CD4-positive, alpha-beta memory T cell (primary cell): ENCODE data around the gene ASB3. TPM values are rescaled to one million over a fixed set of nuclear protein-coding genes. Genes with fewer than 3 reads are reported as not detected.
"Not testable (repeated sequence)": the region's sequence is repeated elsewhere in the genome, so short reads cannot be mapped to it uniquely, and the experiment has no call there.

Experiments used
- CTCF ChIA-PET: fragments of 350-600 bp; sonication (Branson Sonifier 250); formaldehyde crosslinking; loops from one replicate; lab custom pipeline; 2021; ENCODE audit warnings: inconsistent platforms; ENCODE audit not compliant: partially characterized antibody; lab: Charles Lee
- POLR2A ChIA-PET: fragments of 350-600 bp; sonication (Branson Sonifier 250); formaldehyde crosslinking; loops from one replicate; lab custom pipeline; 2021; ENCODE audit not compliant: partially characterized antibody; lab: Charles Lee
- DNase-seq, 5 donors: peaks; one replicate each; pipeline versions ENCODE4 v3.0.0 to v3.0.0-alpha.2; 2020 to 2022; ENCODE audit warnings: mixed read lengths in 1 of 5
- H3K27ac ChIP-seq: one replicate; pipeline ENCODE4 v1.7.0; 2013; ENCODE audit warnings: low read depth, low read length
- H3K27me3 ChIP-seq: 2 replicates; pipeline ENCODE4 v1.7.0; 2013; ENCODE audit warnings: mild to moderate bottlenecking, low read length, moderate library complexity; ENCODE audit not compliant: insufficient read depth
- H3K36me3 ChIP-seq: 2 replicates; pipeline ENCODE4 v1.7.0; 2013; ENCODE audit warnings: mild to moderate bottlenecking, low read length, moderate library complexity; ENCODE audit not compliant: insufficient read depth
- H3K4me1 ChIP-seq: 2 replicates; pipeline ENCODE4 v1.7.0; 2013; ENCODE audit warnings: mild to moderate bottlenecking, low read length, moderate library complexity; ENCODE audit not compliant: insufficient read depth
- H3K4me3 ChIP-seq, 2 donors: one replicate each; pipeline ENCODE4 v1.7.0; 2013; ENCODE audit warnings: low read length in 2 of 2, mild to moderate bottlenecking in 1 of 2
- H3K9me3 ChIP-seq, 2 donors: one replicate each; pipeline ENCODE4 v1.7.0; 2013; ENCODE audit warnings: low read length in 2 of 2, control low read depth in 1 of 2; ENCODE audit not compliant: control insufficient read depth in 1 of 2
- H3K27ac Mint-ChIP-seq, 7 donors: one replicate each; pipeline ENCODE4 v1.8.0; 2020 to 2021; ENCODE audit warnings: mixed read lengths in 7 of 7, mild to moderate bottlenecking in 6 of 7, inconsistent platforms in 3 of 7, moderate library complexity in 3 of 7
- H3K27me3 Mint-ChIP-seq, 2 donors: one replicate each; pipeline ENCODE4 v1.8.0; 2020 to 2021; ENCODE audit warnings: mixed read lengths in 2 of 2
- H3K36me3 Mint-ChIP-seq, 2 donors: one replicate each; pipeline ENCODE4 v1.8.0; 2020 to 2021; ENCODE audit warnings: mixed read lengths in 2 of 2, inconsistent platforms in 1 of 2, mild to moderate bottlenecking in 1 of 2
- H3K4me1 Mint-ChIP-seq, 4 donors: one replicate each; pipeline ENCODE4 v1.8.0; 2020 to 2021; ENCODE audit warnings: mixed read lengths in 4 of 4, mild to moderate bottlenecking in 1 of 4
- H3K4me3 Mint-ChIP-seq, 8 donors: one replicate each; pipeline ENCODE4 v1.8.0; 2020 to 2021; ENCODE audit warnings: mixed read lengths in 8 of 8, mild to moderate bottlenecking in 7 of 8, moderate library complexity in 6 of 8, inconsistent platforms in 3 of 8
- H3K9me3 Mint-ChIP-seq, 8 donors: one replicate each; pipeline ENCODE4 v1.8.0; 2020 to 2021; ENCODE audit warnings: mixed read lengths in 8 of 8, mild to moderate bottlenecking in 5 of 8, inconsistent platforms in 3 of 8, moderate library complexity in 1 of 8
- intact Hi-C: fragments of 100-400 bp; cut with micrococcal nuclease; formaldehyde crosslinking; loops from one replicate; pipeline ENCODE4 v1.15.1; 2023
- polyA plus RNA-seq, 2 donors: library from polyadenylated mRNA; unstranded; fragments of 300-500 nt; fragmentation: Illumina TruSeq; gene quantifications; one replicate each; pipeline ENCODE4 v1.2.3, GENCODE V29; 2021
- total RNA-seq, 2 experiments: library from RNA; stranded (reverse); gene quantifications; one replicate each; pipeline ENCODE4 v1.2.3, GENCODE V29; 2021

ASB3 gene
- total and polyA plus RNA-seq, 4 experiments from 2014 or later: 18.1 to 43.5 (median 34.6) TPM

DNA sequence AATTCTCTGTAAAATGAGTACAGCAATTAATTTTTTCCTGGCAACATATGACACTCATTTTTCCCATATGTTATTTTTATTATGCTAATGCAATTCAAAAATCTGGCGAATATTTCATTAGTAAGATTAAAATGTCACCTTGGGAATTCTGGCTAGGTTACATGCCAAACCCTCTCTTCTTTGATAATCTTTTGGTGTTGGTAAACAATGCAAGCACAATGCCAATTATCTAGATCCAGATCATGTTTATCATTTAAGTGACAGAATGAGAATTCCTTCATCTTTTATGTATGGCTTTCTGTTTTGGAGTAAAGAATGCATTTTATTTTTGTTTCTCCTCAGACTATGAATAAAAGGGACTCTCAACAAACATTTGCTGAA, 39.3 kb upstream of the ASB3 start:
- ChIA-PET CTCF (no interaction called here), POLR2A (no interaction called here)
- no peaks in the 10 kb centered on the region for H3K9me3 ChIP-seq
- intact Hi-C loops: no loop called here
- no peak for DNase-seq
- Mint-ChIP-seq H3K27ac (peak overlapping the region in 1 of 7 donors; percentile 62), H3K4me1 (no peaks in the 10 kb centered on the region), H3K36me3 (peaks cover 2 to 18% of the 10 kb centered on the region in 2 donors), H3K9me3 (peaks cover 0 to 6% (median 1%) of the 10 kb centered on the region in 8 donors), H3K27me3 (no peaks in the 10 kb centered on the region), H3K4me3 (no peak overlapping the region)
- H3K4me1 ChIP-seq: no peaks in the 10 kb centered on the region
- no peaks in the 10 kb centered on the region for H3K27me3 ChIP-seq
- no peaks in the 10 kb centered on the region for H3K36me3 ChIP-seq
- H3K4me3 ChIP-seq: no peak overlapping the region
- no peak overlapping the region for H3K27ac ChIP-seq

DNA sequence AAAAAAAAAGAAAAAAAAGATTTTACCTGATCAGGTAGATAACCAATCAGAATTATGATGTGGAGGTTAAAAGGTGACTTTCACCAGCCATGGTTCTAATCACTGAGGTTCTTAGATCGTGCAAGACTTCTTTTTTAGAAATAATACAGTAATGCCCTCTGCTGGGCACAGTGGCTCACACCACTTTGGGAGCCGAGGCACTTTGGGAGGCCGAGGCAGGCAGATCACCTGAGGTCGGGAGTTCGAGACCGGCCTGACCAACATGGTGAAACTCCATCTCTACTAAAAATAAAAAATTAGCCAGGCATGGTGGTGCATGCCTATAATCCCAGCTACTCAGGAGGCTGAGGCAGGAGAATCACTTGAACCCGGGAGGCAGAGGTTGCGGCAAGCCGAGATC, 36.9 kb upstream of the ASB3 start:
- H3K9me3 Mint-ChIP-seq, H3K27ac Mint-ChIP-seq, DNase-seq, intact Hi-C loops, H3K4me1 ChIP-seq, POLR2A ChIA-PET, H3K9me3 ChIP-seq, H3K27me3 Mint-ChIP-seq, H3K4me3 Mint-ChIP-seq, H3K4me1 Mint-ChIP-seq, H3K27ac ChIP-seq, CTCF ChIA-PET, H3K27me3 ChIP-seq, H3K4me3 ChIP-seq: not testable (repeated sequence)
- H3K36me3 ChIP-seq: peaks cover 13% of the 10 kb centered on the region
- peaks cover 10 to 18% of the 10 kb centered on the region in 2 donors for H3K36me3 Mint-ChIP-seq

DNA sequence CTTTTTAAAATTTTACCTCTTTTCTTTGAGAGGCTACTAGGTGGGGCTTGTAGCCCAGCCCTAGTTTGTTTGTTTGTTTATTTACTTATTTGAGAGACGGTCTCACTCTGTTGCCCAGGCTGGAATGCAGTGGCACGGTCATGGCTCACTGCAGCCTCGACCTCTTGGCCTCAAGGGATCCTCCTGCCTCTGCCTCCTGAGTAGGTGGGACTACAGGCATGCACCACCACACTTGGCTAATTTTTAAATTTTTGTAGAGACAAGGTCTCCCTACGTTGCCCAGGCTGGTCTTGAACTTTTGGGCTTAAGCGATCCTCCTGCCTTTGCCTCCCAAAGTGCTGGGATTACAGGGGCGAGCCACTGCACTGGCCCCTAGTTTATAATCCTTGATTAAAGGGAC, 35.1 kb upstream of the ASB3 start:
- POLR2A ChIA-PET: no interaction called here

DNA sequence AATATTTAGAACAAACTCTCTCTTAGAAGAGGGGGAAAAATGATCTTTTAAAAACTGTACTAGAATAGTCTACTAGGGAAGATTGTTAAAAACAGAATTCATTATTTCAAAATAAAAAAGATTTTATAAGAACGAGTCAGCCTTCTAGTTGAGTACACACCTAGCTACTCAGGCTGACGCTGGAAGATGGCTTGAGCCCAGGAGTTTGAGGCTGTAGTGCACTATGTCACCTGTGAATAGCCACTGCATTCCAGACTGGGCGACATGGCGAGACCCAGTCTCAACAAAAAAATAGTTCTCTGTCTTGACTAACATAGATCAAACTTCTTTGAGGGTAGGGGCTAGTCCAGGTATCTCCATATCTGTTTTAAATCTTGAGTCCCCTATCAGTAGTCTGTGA, 34.0 kb upstream of the ASB3 start:
- no peak for DNase-seq
- no peaks in the 10 kb centered on the region for H3K27me3 Mint-ChIP-seq
- Histone ChIP-seq H3K4me1 (no peaks in the 10 kb centered on the region), H3K9me3 (no peaks in the 10 kb centered on the region), H3K27me3 (no peaks in the 10 kb centered on the region), H3K4me3 (no peak overlapping the region), H3K36me3 (peaks cover 34% of the 10 kb centered on the region), H3K27ac (no peak overlapping the region)
- CTCF ChIA-PET: no interaction called here
- no peak overlapping the region for H3K4me3 Mint-ChIP-seq
- H3K27ac Mint-ChIP-seq: no peak overlapping the region
- no peaks in the 10 kb centered on the region for H3K4me1 Mint-ChIP-seq
- intact Hi-C loops: no loop called here
- H3K9me3 Mint-ChIP-seq: no peaks in the 10 kb centered on the region
- POLR2A ChIA-PET: no interaction called here
- peaks cover 24 to 35% of the 10 kb centered on the region in 2 donors for H3K36me3 Mint-ChIP-seq

More for the DNA sequence above, 35.1 kb upstream of the ASB3 start:
- no peaks in the 10 kb centered on the region for H3K4me1 Mint-ChIP-seq
- CTCF ChIA-PET: no interaction called here
- H3K36me3 Mint-ChIP-seq: peaks cover 18 to 25% of the 10 kb centered on the region in 2 donors
- H3K9me3 Mint-ChIP-seq: no peaks in the 10 kb centered on the region
- no peaks in the 10 kb centered on the region for H3K9me3 ChIP-seq
- H3K36me3 ChIP-seq: peaks cover 27% of the 10 kb centered on the region
- intact Hi-C loops: no loop called here
- H3K27me3 Mint-ChIP-seq: no peaks in the 10 kb centered on the region
- H3K27ac Mint-ChIP-seq: no peak overlapping the region
- no peak overlapping the region for H3K4me3 Mint-ChIP-seq
- DNase-seq: no peak
- H3K4me3 ChIP-seq: no peak overlapping the region
- no peaks in the 10 kb centered on the region for H3K4me1 ChIP-seq
- no peak overlapping the region for H3K27ac ChIP-seq
- no peaks in the 10 kb centered on the region for H3K27me3 ChIP-seq

DNA sequence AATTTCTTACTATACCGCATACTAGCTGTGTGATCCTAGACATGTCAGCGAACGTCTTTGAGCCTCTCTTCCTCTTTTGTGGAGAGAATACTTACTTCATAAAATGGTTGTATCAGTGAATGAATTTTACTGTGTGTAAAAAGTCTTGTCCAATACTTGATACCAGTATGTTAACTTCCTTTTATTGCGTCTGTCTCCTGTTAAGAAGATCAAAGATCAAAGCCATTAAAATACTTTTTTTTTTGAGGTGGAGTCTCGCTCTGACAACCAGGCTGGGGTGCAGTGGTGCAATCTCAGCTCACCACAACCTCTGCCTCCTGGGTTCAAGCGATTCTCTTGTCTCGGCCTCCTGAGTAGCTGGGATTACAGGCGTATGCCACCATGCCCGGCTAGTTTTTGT, 33.3 kb upstream of the ASB3 start:
- no peaks in the 10 kb centered on the region for H3K4me1 ChIP-seq
- Mint-ChIP-seq H3K4me3 (no peak overlapping the region), H3K27ac (peak overlapping the region in 2 of 7 donors; percentile 37 to 65), H3K4me1 (no peaks in the 10 kb centered on the region), H3K27me3 (no peaks in the 10 kb centered on the region), H3K36me3 (peaks cover 30 to 41% of the 10 kb centered on the region in 2 donors), H3K9me3 (no peaks in the 10 kb centered on the region)
- no peak for DNase-seq
- no peaks in the 10 kb centered on the region for H3K9me3 ChIP-seq
- H3K36me3 ChIP-seq: peaks cover 40% of the 10 kb centered on the region
- ChIA-PET POLR2A (no interaction called here), CTCF (no interaction called here)
- H3K27ac ChIP-seq: no peak overlapping the region
- no peak overlapping the region for H3K4me3 ChIP-seq
- intact Hi-C loops: no loop called here
- H3K27me3 ChIP-seq: no peaks in the 10 kb centered on the region

DNA sequence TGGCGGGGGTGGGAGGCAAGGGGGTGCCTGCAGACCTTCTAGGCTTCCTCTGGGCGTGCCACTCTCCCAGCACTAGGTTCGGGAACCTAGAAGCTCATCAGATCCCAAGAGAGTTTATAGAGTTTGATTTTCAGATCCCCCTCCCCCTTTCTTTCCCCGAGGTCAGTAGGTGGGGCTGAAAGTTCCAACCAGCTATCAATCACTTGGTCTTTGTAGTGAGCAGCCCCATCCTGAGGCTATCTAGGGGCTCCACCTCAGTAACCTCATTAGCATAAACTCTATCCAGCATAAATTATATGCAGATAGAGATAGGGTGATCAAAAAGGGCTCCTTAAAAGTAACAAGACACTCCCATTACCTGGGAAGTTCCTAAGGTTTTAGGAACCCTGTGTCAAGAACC, 32.9 kb upstream of the ASB3 start:
- ChIA-PET POLR2A (no interaction called here), CTCF (no interaction called here)
- no peaks in the 10 kb centered on the region for H3K9me3 ChIP-seq
- no peaks in the 10 kb centered on the region for H3K4me1 ChIP-seq
- H3K27me3 ChIP-seq: no peaks in the 10 kb centered on the region
- no peak overlapping the region for H3K27ac Mint-ChIP-seq
- H3K4me1 Mint-ChIP-seq: no peaks in the 10 kb centered on the region
- H3K36me3 Mint-ChIP-seq: peaks cover 30 to 42% of the 10 kb centered on the region in 2 donors
- no peaks in the 10 kb centered on the region for H3K27me3 Mint-ChIP-seq
- H3K27ac ChIP-seq: no peak overlapping the region
- no peaks in the 10 kb centered on the region for H3K9me3 Mint-ChIP-seq
- peaks cover 40% of the 10 kb centered on the region for H3K36me3 ChIP-seq
- no peak overlapping the region for H3K4me3 Mint-ChIP-seq
- DNase-seq: no peak
- intact Hi-C loops: no loop called here
- H3K4me3 ChIP-seq: no peak overlapping the region

DNA sequence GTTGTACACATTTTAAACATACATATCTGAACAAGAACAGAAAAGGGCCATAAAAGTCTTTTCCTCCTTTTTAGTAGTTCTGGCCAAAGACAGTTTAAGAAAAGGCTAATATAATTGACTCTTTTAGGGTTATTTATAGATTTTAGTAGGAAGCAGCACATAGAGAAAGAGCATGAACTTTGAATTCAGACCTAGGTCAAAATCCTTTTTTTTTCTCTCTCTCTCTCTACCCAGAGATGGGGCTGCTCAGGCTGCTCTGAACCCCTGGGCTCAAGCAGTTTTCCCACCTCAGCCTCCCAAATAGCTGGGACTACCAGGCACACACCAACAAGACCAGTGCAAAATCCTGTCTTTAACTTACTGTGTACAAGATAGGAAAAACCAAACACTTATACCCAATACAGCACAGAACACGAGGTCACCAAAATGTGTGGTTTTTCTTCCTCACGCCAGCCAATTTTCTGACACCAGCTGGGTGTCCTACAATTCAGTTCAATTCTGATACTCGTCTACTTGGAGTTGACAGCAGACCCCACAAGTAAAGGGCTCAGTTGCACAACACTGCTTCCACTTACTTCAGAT, 32.2 kb upstream of the ASB3 start:
- Mint-ChIP-seq H3K36me3 (peaks cover 31 to 43% of the 10 kb centered on the region in 2 donors), H3K4me1 (no peaks in the 10 kb centered on the region), H3K27me3 (no peaks in the 10 kb centered on the region), H3K9me3 (no peaks in the 10 kb centered on the region), H3K4me3 (no peak overlapping the region), H3K27ac (peak overlapping the region in 1 of 7 donors; percentile 53)
- H3K4me1 ChIP-seq: no peaks in the 10 kb centered on the region
- H3K27me3 ChIP-seq: no peaks in the 10 kb centered on the region
- intact Hi-C loops: no loop called here
- CTCF ChIA-PET: no interaction called here
- DNase-seq: no peak
- no peak overlapping the region for H3K4me3 ChIP-seq
- no peaks in the 10 kb centered on the region for H3K9me3 ChIP-seq
- no peak overlapping the region for H3K27ac ChIP-seq
- POLR2A ChIA-PET: no interaction called here
- H3K36me3 ChIP-seq: peaks cover 40% of the 10 kb centered on the region
